Coronary artery (tissue), 2 donors: ENCODE results near the gene ATAD3B.

ENCODE experiments used
- DNase-seq: peaks from one replicate; pipeline ENCODE4 v3.0.0-alpha.2; 2017; ENCODE audit warnings: low spot score
- H3K27ac ChIP-seq, 2 donors: fragments of 200-600 bp; sonication (generic); one replicate each; pipeline ENCODE4 v1.5.1; 2016 to 2019
- H3K4me3 ChIP-seq: fragments of 200-600 bp; sonication (generic); 2 replicates; pipeline ENCODE4 v1.5.1; 2016; ENCODE audit warnings: mild to moderate bottlenecking, moderate library complexity
- CTCF ChIP-seq: fragments of 200-600 bp; sonication (generic); IDR thresholded peaks from one replicate; pipeline ENCODE4 v1.5.1; 2019; ENCODE audit warnings: antibody characterized with exemption

Gene ATAD3B

DNA sequence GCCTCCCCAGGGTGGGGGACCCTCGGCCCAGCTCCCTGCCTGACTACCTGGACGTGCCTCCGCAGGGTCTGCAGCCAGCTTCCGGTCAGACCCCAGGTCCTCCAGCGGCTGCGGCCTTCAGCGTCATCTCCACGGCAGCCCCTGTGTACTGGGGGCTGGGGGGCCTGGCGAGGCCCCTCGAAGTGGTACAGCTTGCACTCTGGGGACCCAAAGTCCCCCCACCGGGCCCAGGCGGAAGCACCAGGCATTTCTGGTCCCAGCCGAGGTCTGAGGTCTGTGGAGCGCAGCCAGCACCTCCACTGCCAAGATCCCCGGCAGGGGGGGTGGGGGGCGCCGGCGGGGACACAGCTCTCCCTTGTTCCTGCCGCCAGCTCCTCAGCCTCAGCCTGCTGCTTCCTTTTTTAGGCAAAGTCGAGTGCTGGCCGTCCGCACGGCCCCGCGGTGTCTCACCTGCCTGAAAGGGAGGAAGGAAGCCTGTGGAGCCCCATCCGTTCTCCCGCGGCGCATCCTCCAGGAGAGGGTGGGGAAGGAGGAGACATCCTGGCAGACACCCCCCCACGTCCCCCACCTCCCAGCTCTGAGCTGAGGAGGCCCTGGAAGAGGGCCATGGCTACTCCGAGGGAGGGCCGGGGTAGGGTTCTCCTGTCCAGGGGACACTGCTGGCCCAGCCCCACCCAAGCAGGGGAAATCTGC lies 37.3 kb upstream of the ATAD3B start:
- TF ChIP-seq CTCF = no peak
- H3K27ac ChIP-seq = peak overlapping the region; percentile 38 to 88
- peak overlapping the region; percentile 72 for H3K4me3 ChIP-seq
- DNase-seq = no peak

DNA sequence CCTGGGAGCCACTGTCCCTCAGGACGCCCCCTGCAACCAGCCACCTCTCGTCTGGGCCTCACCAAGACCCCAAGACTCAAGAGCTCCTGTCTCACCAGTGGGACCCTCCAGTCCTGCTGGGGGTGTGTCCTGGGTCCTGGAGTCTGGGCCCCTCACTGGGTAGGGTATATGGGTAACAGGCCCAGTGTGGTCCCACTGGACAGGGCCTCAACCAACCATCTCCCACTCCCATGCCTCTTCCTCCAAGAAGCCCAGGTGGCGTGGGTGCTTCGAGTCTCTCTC lies 36.8 kb upstream of the ATAD3B start:
- peak overlapping the region; percentile 72 for H3K4me3 ChIP-seq

DNA sequence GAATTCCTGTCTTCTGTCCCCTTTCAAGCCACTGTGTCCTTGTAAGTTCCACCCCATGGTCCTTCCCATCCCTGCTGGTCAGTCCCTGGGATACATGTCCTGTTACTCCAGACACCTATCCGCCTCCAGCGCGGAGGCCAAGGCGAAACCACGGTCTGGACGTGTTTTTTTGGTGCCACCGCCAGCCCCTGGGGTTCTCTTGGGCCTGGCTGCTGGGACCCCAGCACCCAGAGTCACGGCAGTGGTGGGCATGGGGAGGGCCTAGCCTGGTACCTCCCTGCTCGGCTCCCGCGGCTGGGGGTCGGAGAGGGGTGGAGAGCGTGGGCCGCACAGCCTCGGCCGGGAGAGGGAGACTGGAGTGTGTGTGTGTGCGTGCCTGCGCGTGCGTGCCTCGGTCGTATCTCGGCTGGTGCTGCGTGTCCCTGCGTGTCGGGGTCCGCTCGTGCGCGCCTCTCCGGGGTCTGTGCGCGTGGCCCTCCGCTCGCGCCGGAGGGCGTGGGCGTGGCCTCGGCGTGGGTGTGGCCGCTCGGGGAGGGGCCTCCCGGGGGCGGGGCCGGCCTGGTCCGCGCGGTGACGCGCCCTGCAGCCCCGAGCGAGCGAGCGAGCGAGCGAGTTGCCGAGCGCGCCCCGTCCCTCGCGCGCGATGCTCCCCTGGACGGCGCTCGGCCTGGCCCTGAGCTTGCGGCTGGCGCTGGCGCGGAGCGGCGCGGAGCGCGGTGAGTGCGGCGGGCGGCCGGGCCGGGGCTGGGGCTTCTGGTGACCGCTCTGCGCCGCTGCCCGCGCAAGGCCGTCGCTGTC lies 36.3 kb upstream of the ATAD3B start, which contains the start of gene VWA1:
VWA1 (plus strand) TSS at position 585 of the 798 bp plus-strand sequence; CDS start at position 644, 59 bp downstream.
- peak within 1 kb of the TSS; percentile 38 to 88 for H3K27ac ChIP-seq
- DNase-seq = no peak
- H3K4me3 ChIP-seq = peak within 1 kb of the TSS; percentile 72

More for the DNA sequence above, 36.8 kb upstream of the ATAD3B start:
- peak overlapping the region; percentile 38 to 88 for H3K27ac ChIP-seq
- TF ChIP-seq CTCF = no peak
- no peak for DNase-seq

DNA sequence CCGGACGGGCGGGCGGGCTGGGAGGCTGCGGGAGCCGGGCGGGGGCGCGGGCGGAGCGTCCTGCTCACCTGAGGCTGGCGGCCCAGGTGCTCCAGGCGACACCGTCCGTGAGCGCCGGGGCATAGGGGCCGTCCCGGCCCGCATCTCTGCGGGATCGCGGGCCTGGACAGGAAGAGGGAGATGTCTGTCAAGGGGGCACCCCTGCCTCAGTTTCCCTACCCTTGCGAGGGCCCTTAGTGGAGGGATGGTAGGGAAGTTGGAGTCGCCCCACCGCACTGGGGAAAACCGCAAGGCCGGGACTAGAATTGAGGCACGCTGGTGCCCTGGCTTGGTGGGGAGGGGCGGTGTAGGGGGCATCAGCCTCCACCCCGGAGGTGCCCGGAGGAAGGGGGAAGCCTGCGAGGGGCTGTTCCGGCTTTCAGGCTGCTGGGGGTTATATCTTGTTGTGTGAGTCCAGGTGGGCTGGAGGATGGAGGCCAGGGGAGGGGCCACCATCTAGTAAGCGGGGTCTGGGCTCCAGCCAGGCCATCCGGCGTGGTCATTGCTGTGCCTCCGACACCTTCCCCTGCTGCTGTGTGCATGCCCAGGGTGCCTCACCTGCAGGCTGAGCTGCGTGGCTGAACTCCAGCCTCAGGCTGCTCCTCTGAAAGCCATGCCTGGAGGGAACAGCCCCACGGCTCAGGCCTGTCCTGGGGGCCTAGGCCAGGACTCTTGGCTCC lies 35.5 kb upstream of the ATAD3B start:
- peak overlapping the region; percentile 72 for H3K4me3 ChIP-seq
- peak overlapping the region in 1 of 2 donors; percentile 88 for H3K27ac ChIP-seq
- DNase-seq = no peak
- no peak for TF ChIP-seq CTCF

More for the DNA sequence above, 36.3 kb upstream of the ATAD3B start, which contains the start of gene VWA1:
- TF ChIP-seq CTCF = no peak

- no peak for TF ChIP-seq CTCF
- Histone ChIP-seq H3K27ac (no peak overlapping the region), H3K4me3 (peak overlapping the region; percentile 72)
- DNase-seq = no peak
These were observed 34.9 kb upstream of the ATAD3B start for GRCh38 chr1:1436630-1437032.

- no peak for TF ChIP-seq CTCF
- Histone ChIP-seq H3K4me3 (peak overlapping the region; percentile 72), H3K27ac (no peak overlapping the region)
- no peak for DNase-seq
These were observed 34.3 kb upstream of the ATAD3B start for GRCh38 chr1:1437033-1437903.
